NCI-H510A treated with DMSO at 0.1 percent for 48 hours (cell line): Measurements from ENCODE around the gene AFTPH.

Source experiments
- DNase-seq: peaks from one replicate; lab custom pipeline; 2025; lab: John Stamatoyannopoulos, UW

AFTPH gene, protein sequence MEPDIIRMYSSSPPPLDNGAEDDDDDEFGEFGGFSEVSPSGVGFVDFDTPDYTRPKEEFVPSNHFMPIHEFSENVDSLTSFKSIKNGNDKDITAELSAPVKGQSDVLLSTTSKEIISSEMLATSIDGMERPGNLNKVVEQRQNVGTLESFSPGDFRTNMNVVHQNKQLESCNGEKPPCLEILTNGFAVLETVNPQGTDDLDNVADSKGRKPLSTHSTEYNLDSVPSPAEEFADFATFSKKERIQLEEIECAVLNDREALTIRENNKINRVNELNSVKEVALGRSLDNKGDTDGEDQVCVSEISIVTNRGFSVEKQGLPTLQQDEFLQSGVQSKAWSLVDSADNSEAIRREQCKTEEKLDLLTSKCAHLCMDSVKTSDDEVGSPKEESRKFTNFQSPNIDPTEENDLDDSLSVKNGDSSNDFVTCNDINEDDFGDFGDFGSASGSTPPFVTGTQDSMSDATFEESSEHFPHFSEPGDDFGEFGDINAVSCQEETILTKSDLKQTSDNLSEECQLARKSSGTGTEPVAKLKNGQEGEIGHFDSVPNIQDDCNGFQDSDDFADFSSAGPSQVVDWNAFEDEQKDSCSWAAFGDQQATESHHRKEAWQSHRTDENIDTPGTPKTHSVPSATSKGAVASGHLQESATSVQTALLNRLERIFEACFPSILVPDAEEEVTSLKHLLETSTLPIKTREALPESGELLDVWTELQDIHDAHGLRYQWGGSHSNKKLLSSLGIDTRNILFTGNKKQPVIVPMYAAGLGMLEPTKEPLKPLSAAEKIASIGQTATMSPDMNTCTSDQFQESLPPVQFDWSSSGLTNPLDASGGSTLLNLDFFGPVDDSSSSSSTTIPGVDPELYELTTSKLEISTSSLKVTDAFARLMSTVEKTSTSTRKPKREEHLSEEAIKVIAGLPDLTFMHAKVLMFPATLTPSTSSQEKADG

DNA sequence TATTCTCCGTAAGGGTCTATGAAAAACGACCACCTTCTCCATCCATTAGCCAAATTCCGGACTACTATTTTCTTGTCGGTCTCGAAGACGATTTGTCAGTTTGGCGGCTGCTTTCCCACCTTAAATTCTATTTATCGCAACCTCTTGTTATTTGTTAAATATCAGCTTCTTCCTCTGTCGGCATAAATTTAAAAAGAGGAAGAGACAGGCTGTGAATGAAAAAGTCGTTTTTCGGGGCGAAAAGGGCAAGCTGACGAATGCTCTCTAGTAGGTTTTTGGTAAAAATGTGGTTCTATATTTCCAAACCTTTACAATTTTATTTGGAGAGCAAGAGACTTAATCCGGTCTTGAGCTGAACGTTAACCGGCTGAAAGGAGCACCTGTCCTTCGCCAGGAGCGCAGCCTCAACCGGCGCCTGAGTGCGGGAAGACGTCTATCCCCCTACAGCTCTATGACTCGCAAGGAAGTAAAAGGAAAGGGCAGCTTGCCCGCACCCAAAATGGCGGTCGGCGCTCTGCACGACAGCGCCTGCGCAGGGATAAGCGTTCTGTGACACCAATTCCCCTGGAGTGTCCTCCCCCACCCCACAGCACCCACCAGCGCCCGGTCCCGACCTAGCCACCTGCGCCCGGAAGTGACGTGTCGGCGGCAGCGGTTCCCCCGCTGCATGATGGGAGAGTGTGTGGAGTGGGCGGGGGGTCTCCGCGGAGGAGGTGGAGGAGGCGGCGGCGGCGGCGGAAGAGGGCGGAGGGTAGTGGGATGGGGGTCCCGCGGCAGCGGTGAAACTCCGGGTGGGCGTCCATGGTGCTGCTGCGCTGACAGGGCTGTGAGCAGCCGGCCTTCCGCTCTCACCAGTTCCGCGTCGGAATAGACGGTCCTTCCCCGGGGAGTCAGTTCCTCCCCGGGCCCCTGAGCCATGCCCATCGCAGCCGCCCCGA, at the start of gene AFTPH:
AFTPH (plus strand) TSS at position 663 of the 938 bp plus-strand sequence. CDS start 27,147 bp downstream, outside the sequence.
- peak; percentile 96 for DNase-seq

DNA sequence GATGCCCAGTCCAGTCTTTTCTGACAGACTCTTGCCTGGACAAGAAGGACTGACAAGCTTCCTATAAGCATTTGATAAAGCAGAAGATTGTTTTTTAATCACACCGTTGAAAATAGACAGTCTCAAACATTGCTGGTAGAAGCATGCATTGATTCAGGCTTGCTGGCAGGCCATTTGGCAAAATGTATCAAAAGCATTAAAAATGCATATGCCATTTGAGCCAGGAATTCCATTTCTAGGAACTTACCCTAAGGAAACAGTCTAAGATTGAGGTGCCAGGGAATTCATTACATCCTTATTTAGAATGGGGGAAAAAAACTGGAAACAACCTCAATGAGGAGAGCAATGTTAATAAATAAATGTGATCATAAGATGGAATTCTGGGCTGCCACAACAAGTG, 49.5 kb upstream of the AFTPH start:
- no peak for DNase-seq

DNA sequence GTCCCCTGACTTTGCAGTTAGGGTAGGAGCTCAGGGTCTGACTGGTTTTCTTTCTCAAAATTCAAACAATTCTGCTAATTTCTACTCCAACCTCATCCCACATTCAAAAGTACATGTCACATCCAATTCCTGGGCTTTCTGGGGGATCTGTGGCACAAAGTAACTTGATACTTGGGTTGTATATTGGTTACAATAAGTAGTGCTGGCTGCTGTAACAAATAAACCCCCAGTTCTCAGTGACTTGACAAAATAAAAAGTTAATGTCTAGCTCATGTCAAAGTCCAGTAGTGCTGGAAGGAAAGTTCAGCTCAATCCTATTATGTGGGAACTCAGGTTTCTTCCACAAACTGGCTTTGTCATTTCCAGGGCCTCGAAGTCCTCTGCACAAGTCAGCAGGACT, 47.1 kb upstream of the AFTPH start:
- no peak for DNase-seq

DNA sequence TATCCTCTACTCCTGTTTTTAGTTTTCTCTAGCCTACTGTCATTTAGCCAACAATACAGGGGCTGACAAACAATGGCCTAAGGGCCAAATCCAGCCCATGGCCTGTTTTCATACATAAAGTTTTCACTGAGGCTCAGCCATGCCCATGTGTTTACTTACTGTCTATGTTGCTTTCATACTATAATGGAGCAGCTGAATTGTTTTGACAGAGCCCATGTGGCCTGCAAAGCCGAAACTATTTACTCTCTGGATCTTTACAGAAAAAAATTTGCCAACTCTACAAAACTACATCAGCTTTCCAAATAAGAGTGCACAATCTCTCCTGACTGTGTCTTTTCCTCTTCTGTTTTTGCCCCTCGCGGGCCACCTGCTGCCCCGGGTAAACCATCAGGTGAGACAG, 46.1 kb upstream of the AFTPH start:
- DNase-seq: no peak

DNA sequence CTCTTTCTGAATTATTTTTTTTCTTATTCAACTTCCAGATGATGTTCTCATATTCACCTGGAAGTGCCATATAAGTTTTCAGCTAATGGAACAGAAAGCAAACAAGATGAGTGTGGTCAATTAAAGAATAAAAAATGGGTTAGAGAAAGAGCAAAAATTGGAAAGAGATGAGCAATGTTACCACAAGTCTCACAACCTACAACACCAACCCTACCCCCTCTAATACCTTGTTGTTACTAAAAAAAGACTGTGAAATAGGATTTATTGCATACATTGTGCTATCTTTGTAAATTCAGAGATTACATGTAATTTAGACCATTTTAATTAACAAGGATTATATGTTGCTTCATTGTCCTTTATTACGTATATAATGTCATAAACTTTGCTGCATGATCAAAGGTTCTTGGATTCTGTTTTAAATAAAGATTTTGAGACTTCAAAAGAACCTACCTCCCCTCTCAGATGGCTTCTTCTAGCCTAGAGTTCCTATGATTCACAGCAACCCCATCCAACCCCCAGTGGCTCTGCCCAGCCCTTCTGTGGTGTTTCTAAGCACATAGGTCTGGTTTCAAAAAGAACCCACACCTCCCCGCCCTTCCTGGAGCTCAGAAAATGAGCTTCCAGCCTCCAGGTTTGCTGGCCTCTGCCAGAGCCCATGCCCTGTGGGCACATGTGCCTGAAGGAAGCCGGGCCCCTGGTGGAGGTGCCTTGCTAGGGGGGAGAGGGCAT, 45.5 kb upstream of the AFTPH start:
- no peak for DNase-seq

DNA sequence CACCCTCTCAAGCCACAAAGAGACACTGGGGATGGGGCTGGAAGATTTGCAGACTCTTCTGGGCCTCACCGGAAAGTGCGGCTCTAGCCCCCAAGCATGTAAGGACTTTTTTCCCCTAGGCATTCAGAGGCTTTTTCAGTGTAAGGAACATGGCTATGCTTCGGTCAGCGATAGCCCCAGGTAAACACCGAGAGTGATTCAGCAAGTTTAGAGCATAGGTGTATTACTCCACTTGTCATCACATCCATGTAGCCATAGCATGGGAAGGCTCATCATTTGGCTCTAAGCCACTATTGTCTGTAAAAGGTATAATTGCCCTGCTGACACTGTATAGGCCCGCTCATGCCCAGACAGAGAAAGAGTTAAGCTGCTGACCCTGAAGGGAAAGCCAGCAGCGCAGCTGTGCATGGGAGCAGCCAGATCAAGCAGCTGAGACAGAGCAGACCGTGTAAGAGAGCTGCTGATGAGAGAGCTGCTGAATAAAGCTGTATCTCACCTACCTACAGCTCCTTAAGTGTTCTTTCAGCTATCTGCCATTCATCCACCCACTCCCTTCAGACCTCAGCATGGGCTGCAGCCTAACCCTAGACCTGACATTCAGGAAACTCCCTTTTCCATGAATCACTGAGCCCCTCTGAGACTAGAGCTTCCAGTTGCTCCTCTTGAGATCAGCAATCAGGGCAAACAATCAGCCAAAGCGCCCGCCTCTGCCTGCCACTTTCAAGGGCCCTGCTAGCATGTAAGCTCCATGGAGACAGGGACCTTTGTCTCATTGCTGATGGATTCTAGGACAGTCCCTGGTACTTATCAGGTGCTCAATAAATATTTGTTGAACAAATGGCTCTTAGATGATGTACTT, 44.6 kb upstream of the AFTPH start:
- DNase-seq: peak; percentile 64

DNA sequence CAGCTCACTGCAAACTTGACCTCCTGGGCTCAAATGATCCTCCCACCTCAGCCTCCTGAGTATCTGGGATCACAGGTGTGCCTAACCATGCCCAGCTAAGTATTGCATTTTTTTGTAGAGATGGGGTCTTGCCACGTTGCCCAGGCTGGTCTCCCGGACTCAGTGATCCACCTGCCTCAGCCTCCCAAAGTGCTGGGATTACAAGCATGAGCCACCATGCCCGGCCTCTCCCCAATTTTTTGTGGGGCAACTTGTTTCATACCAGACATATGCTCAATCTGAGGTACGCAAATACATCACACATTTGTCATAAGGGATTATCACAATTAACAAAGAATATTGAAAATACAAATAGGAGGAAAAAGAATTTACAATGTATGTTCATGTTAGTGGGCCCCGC, 42.5 kb upstream of the AFTPH start:
- DNase-seq: no peak

DNA sequence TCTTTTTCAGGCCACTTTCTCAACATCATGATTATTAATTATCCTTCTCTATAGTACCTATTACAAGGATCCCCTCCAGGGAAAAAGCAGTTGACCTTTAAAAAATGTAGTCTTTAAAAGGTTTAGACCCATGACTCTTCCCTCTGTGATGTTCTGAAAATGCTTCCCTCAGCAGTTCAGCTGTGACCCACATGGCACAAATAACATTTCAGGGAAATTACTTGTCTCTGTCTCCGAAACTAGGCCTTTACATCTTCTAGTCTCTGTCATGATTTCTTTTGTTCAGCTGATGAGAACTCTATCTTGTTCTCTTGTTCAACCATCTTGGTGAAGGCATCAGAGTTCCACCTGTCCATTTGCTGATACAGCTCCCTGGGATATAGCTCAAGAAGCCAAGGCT, 41.9 kb upstream of the AFTPH start:
- DNase-seq: no peak

DNA sequence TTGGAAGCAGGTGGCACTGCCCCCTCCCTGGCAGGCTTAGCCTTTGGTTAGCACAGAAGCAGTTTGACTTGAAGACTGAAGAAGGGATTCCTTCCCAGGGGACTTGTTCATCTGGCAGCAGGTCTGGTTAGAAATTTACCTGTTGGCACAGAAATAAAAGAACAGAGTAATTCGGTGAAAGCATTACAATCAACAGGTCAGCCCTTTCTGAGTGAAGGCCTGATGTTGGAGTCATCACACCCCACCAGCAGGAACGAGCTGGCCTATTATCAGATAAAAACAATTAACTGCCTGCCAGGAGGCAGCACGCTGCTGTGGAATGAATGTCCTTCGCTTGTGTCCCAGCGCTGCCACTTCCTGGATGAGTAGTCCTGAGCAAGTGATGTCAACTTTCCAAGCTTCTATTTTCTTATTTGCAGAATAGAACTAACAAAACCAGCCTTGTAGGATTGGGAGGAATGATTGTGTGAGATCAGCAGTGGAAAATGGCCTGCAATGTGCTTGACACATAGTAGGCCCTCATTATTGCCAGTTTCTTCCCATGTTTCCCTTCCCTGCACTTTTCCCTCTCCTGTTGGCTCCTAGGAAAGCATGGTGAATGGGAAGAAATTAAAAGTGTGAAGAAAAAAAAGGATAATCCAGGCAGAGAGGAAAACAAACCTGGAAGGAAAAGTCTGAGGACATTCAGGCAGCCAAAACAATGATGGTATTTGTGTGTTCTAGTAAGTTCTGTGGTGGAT, 41.2 kb upstream of the AFTPH start:
- DNase-seq: no peak

DNA sequence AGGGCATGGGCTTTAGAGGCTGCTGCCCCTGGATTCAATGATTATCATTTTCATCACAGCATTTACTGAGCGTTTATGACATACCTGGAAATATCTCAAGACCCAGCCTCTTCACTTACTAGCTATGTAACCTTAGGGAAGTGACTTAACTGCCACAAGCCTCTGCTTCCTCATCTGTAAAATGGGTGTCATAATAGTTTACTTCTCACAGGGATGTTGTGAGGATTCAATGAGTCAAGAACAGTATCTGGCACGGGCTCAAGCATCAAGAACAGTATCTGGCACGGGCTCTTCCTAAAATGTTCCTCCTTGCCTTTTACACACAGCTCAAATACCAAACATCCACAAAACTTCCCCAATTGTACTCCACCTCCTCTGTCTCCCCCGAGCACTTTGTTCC, 38.8 kb upstream of the AFTPH start:
- DNase-seq: no peak

DNA sequence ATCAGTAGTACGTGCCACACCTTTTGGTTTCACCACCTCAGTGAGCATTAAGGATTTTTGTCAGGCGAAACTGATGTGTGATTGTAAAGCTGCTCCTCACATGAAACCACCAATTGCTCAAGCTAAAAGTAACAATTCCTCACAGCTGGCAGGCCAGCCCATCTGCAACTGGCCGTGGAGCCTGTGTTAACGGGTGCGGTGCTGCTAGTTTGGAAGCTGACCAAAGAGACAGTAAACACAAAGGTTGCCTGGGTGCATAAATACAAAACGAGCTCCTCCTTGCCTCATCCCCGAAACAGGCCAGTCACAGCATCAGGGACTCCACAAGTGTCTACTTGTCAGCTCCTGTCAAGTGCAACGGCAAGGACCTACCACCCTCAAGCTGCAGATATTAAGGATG, 38.2 kb upstream of the AFTPH start:
- DNase-seq: peak; percentile 67

DNA sequence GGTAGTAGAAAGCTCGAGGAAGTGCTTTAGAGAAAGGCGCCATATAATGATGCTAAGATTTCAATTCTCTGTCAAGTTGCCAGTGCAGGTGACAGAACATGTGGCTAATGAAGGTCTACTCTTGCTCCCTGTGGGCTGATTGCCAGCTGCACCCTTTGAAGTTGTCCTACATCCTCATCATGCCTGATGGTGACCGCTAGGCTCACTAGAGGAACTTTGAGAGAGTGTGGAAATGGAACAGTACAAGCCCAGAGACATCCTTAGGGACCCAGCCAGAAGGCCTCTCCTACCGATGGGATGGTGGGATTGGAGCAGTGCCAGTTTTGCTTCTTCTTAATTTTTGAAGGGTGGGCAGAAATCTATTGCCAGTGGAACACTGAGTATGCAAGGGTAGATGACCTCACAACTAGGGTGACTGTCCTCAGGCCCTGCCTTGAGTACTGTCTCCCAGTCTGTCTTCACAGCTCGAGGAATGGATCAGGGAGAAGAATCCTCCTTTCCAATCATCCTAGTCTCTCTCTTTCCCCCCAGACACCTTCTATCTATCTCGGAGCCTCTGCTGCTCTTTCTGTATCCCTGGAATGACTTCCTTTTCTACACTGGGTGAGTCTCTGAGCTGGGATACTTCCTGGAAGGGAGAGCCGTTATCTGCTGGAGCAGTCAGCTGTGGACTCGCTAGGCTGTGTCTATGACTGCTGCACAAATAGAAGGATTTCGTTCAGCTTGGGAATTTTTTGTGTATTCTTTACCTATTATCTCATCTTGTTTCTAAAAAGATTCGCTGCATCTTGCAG, 36.7 kb upstream of the AFTPH start:
- peak; percentile 77 for DNase-seq

DNA sequence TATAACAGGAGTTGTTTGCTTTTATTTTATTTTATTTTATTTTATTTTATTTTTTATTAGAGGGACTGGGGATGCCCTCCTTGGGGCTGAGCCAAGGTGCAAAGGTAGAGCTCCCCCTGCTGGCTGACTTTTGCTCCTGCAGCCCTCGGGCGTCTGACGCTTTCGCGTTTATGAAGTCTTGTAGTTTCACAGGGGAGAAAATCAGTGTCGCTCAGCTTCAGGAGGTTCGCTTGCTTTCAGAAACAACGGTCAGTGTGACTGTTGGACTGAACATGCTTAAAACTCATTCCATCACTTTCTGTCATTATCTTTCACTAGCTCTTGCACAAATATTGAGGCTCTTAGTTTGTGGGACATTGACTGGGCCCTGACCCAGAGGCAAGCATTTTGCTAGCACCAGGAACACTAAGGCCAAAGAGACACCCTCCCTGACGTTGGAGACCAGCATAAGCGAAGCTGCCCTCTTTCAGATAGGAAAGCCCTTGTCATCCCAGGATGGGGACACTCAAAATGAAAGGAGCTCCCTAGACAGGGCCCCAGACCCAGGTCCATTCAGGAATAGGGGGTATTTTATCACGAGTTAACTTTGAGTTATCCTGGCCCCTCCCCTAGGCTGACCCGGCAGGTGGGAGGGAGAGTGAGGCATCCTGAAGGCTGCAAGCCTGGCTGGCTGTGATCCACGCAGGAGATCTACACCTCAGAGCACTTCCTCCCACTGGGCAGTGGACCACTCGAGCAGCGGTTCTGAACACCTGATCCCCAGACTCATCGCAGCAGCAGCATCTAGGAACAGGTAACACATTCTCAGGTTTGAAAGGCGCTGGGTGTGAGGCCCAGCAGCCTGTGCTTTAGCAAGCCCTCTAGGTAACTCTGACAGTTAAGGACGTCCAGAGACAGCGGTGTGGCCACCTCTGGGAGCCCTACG, 35.8 kb upstream of the AFTPH start:
- peak; percentile 88 for DNase-seq

DNA sequence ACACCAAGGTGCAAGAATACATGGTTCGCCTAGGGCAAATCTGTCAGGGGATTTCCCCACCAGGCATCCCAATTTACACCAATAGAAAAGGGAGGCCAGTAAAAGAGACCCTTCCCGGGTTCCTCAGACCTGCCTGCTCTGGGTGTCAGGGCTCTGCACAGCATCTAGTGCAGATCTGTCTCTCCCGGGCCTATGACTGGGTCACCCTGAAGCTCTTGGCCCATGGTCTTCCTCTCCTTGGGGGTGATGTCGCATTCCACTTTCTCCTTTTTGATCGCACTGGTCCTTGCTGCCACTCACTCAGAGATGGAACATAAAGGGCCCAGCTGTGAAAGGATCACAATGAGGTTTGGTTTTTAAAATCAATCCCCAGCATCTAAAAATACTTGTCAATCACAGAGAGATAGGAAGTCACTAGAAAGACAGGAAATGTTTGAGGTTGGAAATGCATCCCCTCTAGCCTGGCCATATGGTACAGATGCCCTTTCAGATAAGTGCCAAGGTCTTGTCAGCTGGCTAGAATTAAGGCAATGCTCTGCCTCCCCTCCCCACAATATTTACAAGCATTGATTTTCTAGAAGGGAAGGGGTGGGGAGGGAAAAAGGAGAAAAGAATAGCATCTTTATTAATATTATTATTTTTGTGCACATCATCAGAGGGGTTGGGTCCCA, 34.9 kb upstream of the AFTPH start:
- no peak for DNase-seq

DNA sequence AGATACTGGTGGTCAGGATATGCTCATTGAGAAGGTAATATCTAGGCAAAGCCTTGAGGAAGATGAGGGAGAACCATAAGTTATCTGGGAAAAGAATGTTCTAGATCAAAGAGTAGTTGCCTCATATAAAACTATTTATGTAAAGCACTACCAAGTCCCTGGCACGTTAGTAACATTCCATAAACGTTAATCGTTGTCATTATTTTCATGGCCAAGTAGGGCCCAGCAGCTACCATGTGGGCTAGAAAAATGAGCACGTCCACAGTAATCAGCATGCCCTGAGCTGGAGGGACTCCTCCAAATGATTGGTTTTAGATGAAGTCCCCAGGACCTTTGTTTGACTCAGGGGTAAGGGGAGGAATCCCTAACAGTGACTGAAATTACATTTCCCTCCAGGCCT, 32.7 kb upstream of the AFTPH start:
- DNase-seq: no peak

DNA sequence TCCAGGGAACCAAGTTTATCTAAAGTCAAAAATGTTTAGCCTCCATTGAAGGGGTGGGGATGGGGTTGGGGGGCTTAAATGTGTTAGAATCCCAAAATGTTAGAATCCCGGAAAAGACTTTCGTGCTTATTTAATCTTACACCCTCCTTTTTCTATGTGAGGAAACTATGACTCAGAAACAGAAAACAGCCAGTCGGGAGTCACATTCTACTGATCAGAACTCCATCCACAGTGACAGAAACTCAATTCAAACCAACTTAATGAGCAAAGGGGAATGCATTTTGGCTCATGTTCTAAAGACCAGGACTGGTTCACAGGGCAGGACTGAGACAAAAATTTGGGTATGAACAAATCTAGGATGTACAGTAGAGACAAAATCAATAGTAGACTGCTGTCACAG, 31.9 kb upstream of the AFTPH start:
- no peak for DNase-seq

DNA sequence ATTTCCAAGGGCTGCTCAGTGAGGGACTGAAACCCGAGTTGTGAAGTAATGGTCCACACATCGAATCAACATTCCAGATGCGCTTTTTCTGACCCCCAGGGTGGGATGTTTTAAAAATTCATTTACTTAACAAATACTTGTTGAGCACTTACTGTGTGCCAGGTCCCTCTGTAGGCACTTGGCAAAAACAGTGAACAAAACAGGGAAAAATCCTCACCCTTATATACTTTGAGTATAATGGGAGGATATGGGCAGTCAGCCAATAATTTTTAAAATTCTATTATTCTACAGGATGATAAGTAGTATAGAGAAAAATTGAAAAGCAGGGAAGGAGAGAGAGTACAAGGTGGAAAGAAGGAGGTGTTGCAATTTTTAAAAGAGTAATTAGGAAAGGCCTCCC, 31.3 kb upstream of the AFTPH start:
- no peak for DNase-seq
